ENCODE results near the gene ABCA5.

ABCA5 gene

DNA sequence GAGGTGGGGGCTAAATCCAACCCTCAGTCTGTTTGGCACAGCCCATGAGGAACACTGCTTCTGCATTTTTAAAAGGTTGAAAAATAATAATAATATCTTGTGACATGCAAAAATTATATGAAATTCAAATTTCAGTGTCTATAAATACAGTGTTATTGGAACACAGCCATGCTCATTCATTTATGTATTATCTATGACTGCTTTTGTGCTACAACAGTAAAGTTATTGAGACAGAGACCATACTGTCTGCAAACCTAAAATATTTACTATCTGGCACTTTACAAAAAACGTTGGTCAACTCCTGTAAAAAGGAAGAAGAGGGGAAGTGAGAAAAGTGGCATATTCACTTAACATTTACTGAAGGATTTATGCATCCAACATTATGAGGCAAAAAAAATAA lies 3.1 kb downstream of the ABCA5 start:
- Histone ChIP-seq H3K9me2 (replicated peaks; ENCODE audit: insufficient read depth, low read length) (no peaks in the 10 kb centered on the region), H3K9me3 (replicated peaks; ENCODE audit: insufficient read depth, low read length) (no peaks in the 10 kb centered on the region), H3F3A (ENCODE audit: insufficient read depth, low read length) (peaks cover 3% of the 10 kb centered on the region; the same call in 1 of the 2 replicates), H2AFZ (ENCODE audit: low read length) (no peak overlapping the region), H3K79me2 (ENCODE audit: low read length) (peaks cover 27% of the 10 kb centered on the region), H3K36me3 (replicated peaks; ENCODE audit: insufficient read depth, low read length) (no peaks in the 10 kb centered on the region), H3K27ac (ENCODE audit: low read length) (no peak overlapping the region), H3K27me3 (replicated peaks; ENCODE audit: insufficient read depth, low read length) (no peaks in the 10 kb centered on the region), H3K4me2 (ENCODE audit: low read depth, low read length) (no peak overlapping the region), H3K4me1 (ENCODE audit: low read length) (peaks cover 10% of the 10 kb centered on the region), H3K9ac (ENCODE audit: low read length) (no peak overlapping the region), H3K4me3 (ENCODE audit: low read length) (no peak overlapping the region), H4K20me1 (ENCODE audit: insufficient read depth, low read length) (no peaks in the 10 kb centered on the region)
- no peak for DNase-seq
- TF ChIP-seq EZH2 (optimal IDR thresholded peaks at IDR 0.05; ENCODE audit: low read depth, low read length) (no peak), EZH2phosphoT487 (IDR thresholded peaks at IDR 0.05; ENCODE audit: low read length) (no peak)
- TF ChIP-seq, protein P1, sequence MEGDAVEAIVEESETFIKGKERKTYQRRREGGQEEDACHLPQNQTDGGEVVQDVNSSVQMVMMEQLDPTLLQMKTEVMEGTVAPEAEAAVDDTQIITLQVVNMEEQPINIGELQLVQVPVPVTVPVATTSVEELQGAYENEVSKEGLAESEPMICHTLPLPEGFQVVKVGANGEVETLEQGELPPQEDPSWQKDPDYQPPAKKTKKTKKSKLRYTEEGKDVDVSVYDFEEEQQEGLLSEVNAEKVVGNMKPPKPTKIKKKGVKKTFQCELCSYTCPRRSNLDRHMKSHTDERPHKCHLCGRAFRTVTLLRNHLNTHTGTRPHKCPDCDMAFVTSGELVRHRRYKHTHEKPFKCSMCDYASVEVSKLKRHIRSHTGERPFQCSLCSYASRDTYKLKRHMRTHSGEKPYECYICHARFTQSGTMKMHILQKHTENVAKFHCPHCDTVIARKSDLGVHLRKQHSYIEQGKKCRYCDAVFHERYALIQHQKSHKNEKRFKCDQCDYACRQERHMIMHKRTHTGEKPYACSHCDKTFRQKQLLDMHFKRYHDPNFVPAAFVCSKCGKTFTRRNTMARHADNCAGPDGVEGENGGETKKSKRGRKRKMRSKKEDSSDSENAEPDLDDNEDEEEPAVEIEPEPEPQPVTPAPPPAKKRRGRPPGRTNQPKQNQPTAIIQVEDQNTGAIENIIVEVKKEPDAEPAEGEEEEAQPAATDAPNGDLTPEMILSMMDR (IDR thresholded peaks at IDR 0.05; ENCODE audit: low read length): no peak

DNA sequence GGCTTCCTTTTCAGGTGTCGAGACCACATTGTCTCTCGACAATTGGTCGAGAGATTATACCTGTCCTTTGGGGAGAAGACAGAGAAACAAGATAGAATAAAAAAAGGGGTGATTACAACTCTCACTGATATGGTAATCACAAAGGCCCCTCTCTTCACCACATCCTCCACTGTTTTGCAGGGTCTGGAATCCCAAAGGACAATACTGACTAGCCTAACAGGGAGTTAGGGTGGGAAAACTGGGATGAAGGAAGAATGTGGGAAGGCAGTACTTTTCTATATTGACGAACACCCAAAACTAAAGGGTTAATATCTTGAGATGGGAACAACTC lies 6.1 kb downstream of the ABCA5 start:
- Histone ChIP-seq H3K27ac (ENCODE audit: low read length) (no peak overlapping the region), H3K4me3 (ENCODE audit: low read length) (no peak overlapping the region), H3K9me3 (replicated peaks; ENCODE audit: insufficient read depth, low read length) (no peaks in the 10 kb centered on the region), H3K9me2 (replicated peaks; ENCODE audit: insufficient read depth, low read length) (no peaks in the 10 kb centered on the region), H3K27me3 (replicated peaks; ENCODE audit: insufficient read depth, low read length) (no peaks in the 10 kb centered on the region), H3F3A (ENCODE audit: insufficient read depth, low read length) (no peaks in the 10 kb centered on the region), H3K79me2 (ENCODE audit: low read length) (peaks cover 19% of the 10 kb centered on the region), H4K20me1 (ENCODE audit: insufficient read depth, low read length) (no peaks in the 10 kb centered on the region), H3K4me1 (ENCODE audit: low read length) (peaks cover 3% of the 10 kb centered on the region; the same call in 1 of the 2 replicates), H3K4me2 (ENCODE audit: low read depth, low read length) (no peak overlapping the region), H3K36me3 (replicated peaks; ENCODE audit: insufficient read depth, low read length) (no peaks in the 10 kb centered on the region), H3K9ac (ENCODE audit: low read length) (no peak overlapping the region), H2AFZ (ENCODE audit: low read length) (no peak overlapping the region)
- DNase-seq: no peak
- TF ChIP-seq EZH2 (optimal IDR thresholded peaks at IDR 0.05; ENCODE audit: low read depth, low read length): no peak
- TF ChIP-seq, protein P1 (IDR thresholded peaks at IDR 0.05; ENCODE audit: low read length): no peak
- no peak for TF ChIP-seq EZH2phosphoT487 (IDR thresholded peaks at IDR 0.05; ENCODE audit: low read length)

DNA sequence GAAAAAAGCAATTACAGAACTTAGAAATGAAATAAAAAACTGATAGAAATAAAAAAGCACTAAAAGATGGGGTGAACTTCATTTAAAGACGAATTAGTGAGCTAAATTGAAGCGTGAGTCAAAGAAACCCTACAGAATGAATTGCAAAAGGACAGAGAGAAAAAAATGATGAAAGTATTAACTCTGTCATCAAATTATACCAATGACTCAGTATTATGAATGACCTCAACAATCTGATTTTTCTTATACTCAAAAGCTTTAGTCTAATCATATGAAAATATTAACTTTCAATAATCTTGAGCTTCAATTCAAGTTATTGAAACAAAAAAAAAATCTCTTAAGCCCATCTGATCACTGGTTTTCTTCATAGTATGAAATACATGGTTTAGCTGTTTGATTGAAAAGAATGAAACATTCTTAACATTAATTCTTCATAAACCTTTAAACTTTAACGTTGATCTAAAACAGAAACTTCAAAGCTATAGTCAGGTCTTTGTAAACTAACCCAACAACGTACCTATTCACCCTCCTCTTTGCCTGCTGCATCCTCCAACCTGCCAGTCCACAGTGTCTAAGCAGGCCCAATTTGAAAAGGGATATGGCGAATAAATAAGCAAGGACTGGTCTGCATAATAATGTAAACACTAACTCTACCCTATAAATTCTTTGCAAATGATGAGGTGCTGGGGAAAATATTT lies 6.6 kb downstream of the ABCA5 start:
- no peaks in the 10 kb centered on the region for H3K36me3 ChIP-seq (replicated peaks; ENCODE audit: insufficient read depth, low read length)
- no peak overlapping the region for H3K4me3 ChIP-seq (ENCODE audit: low read length)
- no peak overlapping the region for H2AFZ ChIP-seq (ENCODE audit: low read length)
- H3K4me1 ChIP-seq (ENCODE audit: low read length): no peaks in the 10 kb centered on the region
- DNase-seq: no peak
- no peaks in the 10 kb centered on the region for H4K20me1 ChIP-seq (ENCODE audit: insufficient read depth, low read length)
- H3K27ac ChIP-seq (ENCODE audit: low read length): no peak overlapping the region
- no peak overlapping the region for H3K4me2 ChIP-seq (ENCODE audit: low read depth, low read length)
- no peak overlapping the region for H3K9ac ChIP-seq (ENCODE audit: low read length)
- no peaks in the 10 kb centered on the region for H3K9me2 ChIP-seq (replicated peaks; ENCODE audit: insufficient read depth, low read length)
- no peaks in the 10 kb centered on the region for H3F3A ChIP-seq (ENCODE audit: insufficient read depth, low read length)
- TF ChIP-seq EZH2phosphoT487 (IDR thresholded peaks at IDR 0.05; ENCODE audit: low read length): no peak
- TF ChIP-seq EZH2 (optimal IDR thresholded peaks at IDR 0.05; ENCODE audit: low read depth, low read length): no peak
- TF ChIP-seq, protein P1 (IDR thresholded peaks at IDR 0.05; ENCODE audit: low read length): no peak
- H3K27me3 ChIP-seq (replicated peaks; ENCODE audit: insufficient read depth, low read length): no peaks in the 10 kb centered on the region
- peaks cover 14% of the 10 kb centered on the region for H3K79me2 ChIP-seq (ENCODE audit: low read length)
- H3K9me3 ChIP-seq (replicated peaks; ENCODE audit: insufficient read depth, low read length): no peaks in the 10 kb centered on the region
